SK-N-SH (cell line): ENCODE data around the gene SHANK1. TPM values are rescaled to one million over a fixed set of nuclear protein-coding genes. Genes with fewer than 3 reads are reported as not detected.
"Not testable (repeated sequence)": the region's sequence is repeated elsewhere in the genome, so short reads cannot be mapped to it uniquely, and the experiment has no call there.

Experiments
- CTCF ChIA-PET: fragments of 300-600, 350-600 bp; formaldehyde crosslinking; extraction: SDS; loops from one replicate; lab custom pipeline; 2021; lab: Yijun Ruan, JAX
- POLR2A ChIA-PET: fragments of 350-600 bp; sonication (Branson Sonifier 250); formaldehyde crosslinking; extraction: SDS; loops from one replicate; lab custom pipeline; 2020; ENCODE audit warnings: antibody characterized with exemption, inconsistent platforms; lab: Yijun Ruan, JAX
- DNase-seq: peaks from one replicate; pipeline ENCODE4 v3.0.0; 2012
- H2AFZ ChIP-seq: fragments of 200-600 bp; sonication (generic); 2 replicates; pipeline ENCODE4 v1.8.1; 2016; ENCODE audit warnings: antibody characterized with exemption, mild to moderate bottlenecking, low read depth
- H3F3A ChIP-seq: fragments of 200-600 bp; sonication (generic); replicated peaks from 2 replicates; pipeline ENCODE3; 2016; ENCODE audit warnings: antibody characterized with exemption, mild to moderate bottlenecking; ENCODE audit not compliant: insufficient read depth
- H3K27ac ChIP-seq, 2 experiments: fragments of 200-500 bp in 1 of 2; fragments of 200-600 bp in 1 of 2; sonication (Bioruptor generic) in 1 of 2; sonication (generic), shearing (Covaris generic) in 1 of 2; 2 replicates each; pipeline versions ENCODE4 v1.5.1 to v1.6.1; 2014 to 2016; ENCODE audit warnings: low read depth in 2 of 2, inconsistent platforms in 1 of 2, low read length in 1 of 2, mild to moderate bottlenecking in 1 of 2, mixed read lengths in 1 of 2
- H3K27me3 ChIP-seq: fragments of 200-600 bp; sonication (generic), shearing (Covaris generic); 2 replicates; pipeline ENCODE4 v1.6.1; 2016; ENCODE audit warnings: mixed run types; ENCODE audit not compliant: insufficient read depth
- H3K36me3 ChIP-seq, 2 experiments: fragments of 200-500 bp in 1 of 2; fragments of 200-600 bp in 1 of 2; sonication (Bioruptor generic) in 1 of 2; sonication (generic) in 1 of 2; replicated peaks in 1 of 2; 2 replicates each; pipeline versions ENCODE3 to v1.5.1; 2014 to 2016; ENCODE audit warnings: low read length in 1 of 2, mild to moderate bottlenecking in 1 of 2; ENCODE audit not compliant: insufficient read depth in 2 of 2, control insufficient read depth in 1 of 2
- H3K4me1 ChIP-seq, 2 experiments: fragments of 200-500 bp in 1 of 2; fragments of 200-600 bp in 1 of 2; sonication (Bioruptor generic) in 1 of 2; sonication (generic), shearing (Covaris generic) in 1 of 2; 2 replicates each; pipeline versions ENCODE4 v1.5.1 to v1.6.1; 2014 to 2016; ENCODE audit warnings: low read depth in 1 of 2, low read length in 1 of 2, mixed run types in 1 of 2; ENCODE audit not compliant: insufficient read depth in 2 of 2, control insufficient read depth in 1 of 2
- H3K4me2 ChIP-seq: fragments of 200-600 bp; sonication (generic), shearing (Covaris generic); 2 replicates; pipeline ENCODE4 v1.6.1; 2017; ENCODE audit warnings: mixed run types
- H3K4me3 ChIP-seq, 2 experiments: fragments of 200-500 bp in 1 of 2; fragments of 200-600 bp in 1 of 2; sonication (Bioruptor generic) in 1 of 2; sonication (generic), shearing (Covaris generic) in 1 of 2; 2 replicates each; pipeline versions ENCODE4 v1.5.1 to v1.8.1; 2014 to 2016; ENCODE audit warnings: low read depth in 2 of 2, inconsistent platforms in 1 of 2, low read length in 1 of 2, mild to moderate bottlenecking in 1 of 2, mixed read lengths in 1 of 2, moderate library complexity in 1 of 2
- H3K79me2 ChIP-seq: fragments of 200-600 bp; sonication (generic); 2 replicates; pipeline ENCODE4 v1.8.1; 2017; ENCODE audit warnings: mild to moderate bottlenecking; ENCODE audit not compliant: insufficient read depth
- H3K9ac ChIP-seq: fragments of 200-600 bp; sonication (generic); 2 replicates; pipeline ENCODE4 v1.6.1; 2017; ENCODE audit warnings: mixed run types
- H3K9me2 ChIP-seq: fragments of 200-600 bp; sonication (generic); 2 replicates; pipeline ENCODE4 v1.6.1; 2017; ENCODE audit warnings: mixed run types
- H3K9me3 ChIP-seq: fragments of 200-600 bp; sonication (generic); 2 replicates; pipeline ENCODE4 v1.6.1; 2017; ENCODE audit warnings: mixed run types, mild to moderate bottlenecking, moderate library complexity
- H4K20me1 ChIP-seq: fragments of 200-600 bp; sonication (generic); 2 replicates; pipeline ENCODE4 v1.6.1; 2017; ENCODE audit warnings: mild to moderate bottlenecking, mixed run types; ENCODE audit not compliant: insufficient read depth
- CHD2 ChIP-seq: fragments of 150-350 bp; IDR thresholded peaks from 2 replicates; pipeline ENCODE4 v1.6.1; 2018; ENCODE audit warnings: low read length; ENCODE audit not compliant: partially characterized antibody
- EP300 ChIP-seq, 2 experiments: IDR thresholded peaks; 2 replicates each; pipeline versions ENCODE4 v1.4.0 to v1.6.1; 2012; ENCODE audit warnings: borderline replicate concordance in 1 of 2, low read depth in 1 of 2, low read length in 1 of 2
- EZH2phosphoT487 ChIP-seq: fragments of 200-600 bp; sonication (generic); IDR thresholded peaks from 2 replicates; pipeline ENCODE4 v1.6.1; 2017; ENCODE audit warnings: low read depth, mixed run types, mild to moderate bottlenecking, antibody characterized with exemption, moderate library complexity, borderline replicate concordance
- FOXJ3 ChIP-seq: sonication (generic); formaldehyde crosslinking; IDR thresholded peaks from 2 replicates; pipeline ENCODE4 v1.5.1; 2020; ENCODE audit warnings: mild to moderate bottlenecking, missing genetic modification reagents
- GABPA ChIP-seq: IDR thresholded peaks from 2 replicates; pipeline ENCODE4 v1.4.0; 2012; ENCODE audit warnings: low read depth, mild to moderate bottlenecking
- MEF2A ChIP-seq: IDR thresholded peaks from 2 replicates; pipeline ENCODE4 v1.4.0; 2012; ENCODE audit warnings: low read depth, borderline replicate concordance
- MXI1 ChIP-seq: IDR thresholded peaks from 2 replicates; pipeline ENCODE4 v1.6.1; 2012; ENCODE audit warnings: mild to moderate bottlenecking, low read depth, low read length, improper control_type of control experiment
- RAD21 ChIP-seq: IDR thresholded peaks from 2 replicates; pipeline ENCODE4 v1.6.1; 2012; ENCODE audit warnings: mild to moderate bottlenecking, low read length
- RFX5 ChIP-seq: IDR thresholded peaks from 2 replicates; pipeline ENCODE4 v1.6.1; 2012; ENCODE audit warnings: mild to moderate bottlenecking, improper control_type of control experiment, low read length
- RXRA ChIP-seq: IDR thresholded peaks from 2 replicates; pipeline ENCODE4 v1.4.0; 2012; ENCODE audit warnings: low read depth, mild to moderate bottlenecking, borderline replicate concordance
- SMC3 ChIP-seq: IDR thresholded peaks from 2 replicates; pipeline ENCODE4 v1.6.1; 2012; ENCODE audit warnings: low read depth, low read length, improper control_type of control experiment
- TEAD4 ChIP-seq: IDR thresholded peaks from 2 replicates; pipeline ENCODE4 v1.4.0; 2012; ENCODE audit warnings: mild to moderate bottlenecking, borderline replicate concordance; ENCODE audit not compliant: insufficient read depth
- YY1 ChIP-seq: IDR thresholded peaks from 2 replicates; pipeline ENCODE4 v1.4.0; 2012; ENCODE audit warnings: low read depth, mild to moderate bottlenecking
- WGBS: methylation state at CpG from one replicate; pipeline ENCODE4 v1.1.6; 2017; ENCODE audit warnings: low lambda C conversion rate; 5-methylcytosine and 5-hydroxymethylcytosine counted together
- polyA plus RNA-seq, 3 experiments: library from polyadenylated mRNA; depleted of rRNA; stranded (reverse); fragments of >200 nt; gene quantifications; 2 replicates each; pipeline ENCODE4 v1.2.3, GENCODE V29; 2012
- TF ChIP-seq, protein P1 (sequence below): fragments of 150-350 bp; IDR thresholded peaks from 2 replicates; pipeline ENCODE4 v1.6.1; 2016; ENCODE audit warnings: mild to moderate bottlenecking, low read depth, low read length
- TF ChIP-seq, protein P2 (sequence below): IDR thresholded peaks from 2 replicates; pipeline ENCODE4 v1.4.0; 2012; ENCODE audit warnings: low read depth, borderline replicate concordance
- TF ChIP-seq, protein P3 (sequence below): IDR thresholded peaks from 2 replicates; pipeline ENCODE4; 2012

SHANK1 gene
- polyA plus RNA-seq, 1 of the 3 experiments (the other 2 are of a cell fraction): 0.28 TPM

DNA sequence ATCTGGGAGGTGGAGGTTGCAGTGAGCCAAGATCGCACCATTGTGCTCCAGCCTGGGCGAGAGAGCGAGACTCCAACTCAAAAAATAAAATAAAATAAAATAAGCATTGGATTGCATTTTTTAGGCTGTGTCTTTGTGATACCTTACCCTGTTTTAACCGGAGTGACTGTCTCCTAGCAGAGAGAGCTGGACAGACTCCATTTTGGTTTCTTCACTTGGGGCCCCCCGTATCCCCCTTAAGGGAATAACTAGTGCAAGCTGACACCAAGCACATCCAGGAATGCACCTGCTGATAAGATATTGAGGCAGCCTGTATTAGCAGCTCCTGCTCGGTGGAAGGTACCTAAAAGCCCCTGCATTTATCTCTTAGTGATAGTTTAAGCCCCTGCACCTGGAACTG is 29.9 kb upstream of the SHANK1 start:
- POLR2A ChIA-PET: no interaction called here
- 53% methylated on average over 6 of the region's 6 CpGs for WGBS

DNA sequence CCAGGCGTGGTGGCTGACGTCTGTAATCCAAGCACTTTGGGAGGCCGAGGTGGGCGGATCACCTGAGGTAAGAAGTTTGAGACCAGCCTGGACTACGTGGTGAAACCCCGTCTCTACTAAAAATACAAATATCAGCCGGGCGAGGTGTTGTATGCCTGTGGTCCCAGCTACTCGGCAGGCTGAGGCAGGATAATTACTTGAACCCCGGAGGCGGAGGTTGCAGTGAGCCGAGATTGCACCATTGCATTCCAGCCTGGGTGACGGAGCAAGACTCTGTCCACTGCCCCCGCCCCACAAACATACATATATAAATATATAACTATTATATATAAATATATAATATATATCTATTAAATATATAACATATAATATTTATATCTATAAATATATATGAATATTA is 27.5 kb upstream of the SHANK1 start:
- H3K9me3 ChIP-seq, CTCF ChIA-PET, POLR2A ChIA-PET, H3K36me3 ChIP-seq, H3K4me3 ChIP-seq, H4K20me1 ChIP-seq, H3K79me2 ChIP-seq, H3K4me1 ChIP-seq, H3K27ac ChIP-seq, DNase-seq, H3F3A ChIP-seq, H3K9ac ChIP-seq, H3K4me2 ChIP-seq, H3K9me2 ChIP-seq, H2AFZ ChIP-seq: not testable (repeated sequence)
- peaks cover 28% of the 10 kb centered on the region; the same call in 1 of the 2 replicates for H3K27me3 ChIP-seq
- WGBS: 62% methylated on average over 12 of the region's 14 CpGs

More for the DNA sequence above, 29.9 kb upstream of the SHANK1 start:
- Histone ChIP-seq H3K4me1 (no peaks in the 10 kb centered on the region), H3F3A (no peaks in the 10 kb centered on the region), H3K4me3 (no peak overlapping the region), H3K27me3 (peaks cover 14% of the 10 kb centered on the region; the same call in 1 of the 2 replicates), H3K79me2 (no peaks in the 10 kb centered on the region), H3K9me3 (no peaks in the 10 kb centered on the region), H3K27ac (no peak overlapping the region), H3K36me3 (no peaks in the 10 kb centered on the region), H3K9me2 (no peaks in the 10 kb centered on the region), H4K20me1 (no peaks in the 10 kb centered on the region), H3K9ac (no peak overlapping the region), H3K4me2 (no peak overlapping the region), H2AFZ (no peak overlapping the region)
- DNase-seq: no peak
- TF ChIP-seq, protein P1, sequence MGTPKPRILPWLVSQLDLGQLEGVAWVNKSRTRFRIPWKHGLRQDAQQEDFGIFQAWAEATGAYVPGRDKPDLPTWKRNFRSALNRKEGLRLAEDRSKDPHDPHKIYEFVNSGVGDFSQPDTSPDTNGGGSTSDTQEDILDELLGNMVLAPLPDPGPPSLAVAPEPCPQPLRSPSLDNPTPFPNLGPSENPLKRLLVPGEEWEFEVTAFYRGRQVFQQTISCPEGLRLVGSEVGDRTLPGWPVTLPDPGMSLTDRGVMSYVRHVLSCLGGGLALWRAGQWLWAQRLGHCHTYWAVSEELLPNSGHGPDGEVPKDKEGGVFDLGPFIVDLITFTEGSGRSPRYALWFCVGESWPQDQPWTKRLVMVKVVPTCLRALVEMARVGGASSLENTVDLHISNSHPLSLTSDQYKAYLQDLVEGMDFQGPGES: no peak
- TF ChIP-seq MEF2A (no peak), TEAD4 (no peak), EZH2phosphoT487 (no peak), RFX5 (no peak), GABPA (no peak), MXI1 (no peak), FOXJ3 (CRISPR knock-in tag) (no peak), YY1 (no peak), RAD21 (no peak), CHD2 (no peak), SMC3 (no peak), EP300 (IDR thresholded peaks at IDR 0.05; ENCODE audit: borderline replicate concordance in 1 of 2, low read depth in 1 of 2, low read length in 1 of 2) (no peak), RXRA (no peak)
- TF ChIP-seq, protein P2, sequence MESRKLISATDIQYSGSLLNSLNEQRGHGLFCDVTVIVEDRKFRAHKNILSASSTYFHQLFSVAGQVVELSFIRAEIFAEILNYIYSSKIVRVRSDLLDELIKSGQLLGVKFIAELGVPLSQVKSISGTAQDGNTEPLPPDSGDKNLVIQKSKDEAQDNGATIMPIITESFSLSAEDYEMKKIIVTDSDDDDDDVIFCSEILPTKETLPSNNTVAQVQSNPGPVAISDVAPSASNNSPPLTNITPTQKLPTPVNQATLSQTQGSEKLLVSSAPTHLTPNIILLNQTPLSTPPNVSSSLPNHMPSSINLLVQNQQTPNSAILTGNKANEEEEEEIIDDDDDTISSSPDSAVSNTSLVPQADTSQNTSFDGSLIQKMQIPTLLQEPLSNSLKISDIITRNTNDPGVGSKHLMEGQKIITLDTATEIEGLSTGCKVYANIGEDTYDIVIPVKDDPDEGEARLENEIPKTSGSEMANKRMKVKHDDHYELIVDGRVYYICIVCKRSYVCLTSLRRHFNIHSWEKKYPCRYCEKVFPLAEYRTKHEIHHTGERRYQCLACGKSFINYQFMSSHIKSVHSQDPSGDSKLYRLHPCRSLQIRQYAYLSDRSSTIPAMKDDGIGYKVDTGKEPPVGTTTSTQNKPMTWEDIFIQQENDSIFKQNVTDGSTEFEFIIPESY: no peak
- TF ChIP-seq, protein P3, sequence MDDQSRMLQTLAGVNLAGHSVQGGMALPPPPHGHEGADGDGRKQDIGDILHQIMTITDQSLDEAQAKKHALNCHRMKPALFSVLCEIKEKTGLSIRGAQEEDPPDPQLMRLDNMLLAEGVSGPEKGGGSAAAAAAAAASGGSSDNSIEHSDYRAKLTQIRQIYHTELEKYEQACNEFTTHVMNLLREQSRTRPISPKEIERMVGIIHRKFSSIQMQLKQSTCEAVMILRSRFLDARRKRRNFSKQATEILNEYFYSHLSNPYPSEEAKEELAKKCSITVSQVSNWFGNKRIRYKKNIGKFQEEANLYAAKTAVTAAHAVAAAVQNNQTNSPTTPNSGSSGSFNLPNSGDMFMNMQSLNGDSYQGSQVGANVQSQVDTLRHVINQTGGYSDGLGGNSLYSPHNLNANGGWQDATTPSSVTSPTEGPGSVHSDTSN: no peak
- CTCF ChIA-PET: interaction anchor here (2.2 kb wide), 1 partner anchor 25 kb away, joined by 7 read pairs; no protein-coding TSS in a partner anchor
